IPS DF 6.9 (cell line): ENCODE results near the gene RBBP4.
"Not testable (repeated sequence)": the region's sequence is repeated elsewhere in the genome, so short reads cannot be mapped to it uniquely, and the experiment has no call there.

Experiments
- DNase-seq: peaks from one replicate; pipeline ENCODE4 v3.0.0-alpha.2; 2013; ENCODE audit warnings: low read depth, low spot score
- H3K27ac ChIP-seq: one replicate; pipeline ENCODE4 v1.5.1; 2013; ENCODE audit warnings: low read length, control low read depth
- H3K27me3 ChIP-seq: 2 replicates; pipeline ENCODE4 v1.6.1; 2013; ENCODE audit warnings: mild to moderate bottlenecking, low read length; ENCODE audit not compliant: control insufficient read depth, insufficient read depth
- H3K36me3 ChIP-seq: 2 replicates; pipeline ENCODE4 v1.6.1; 2013; ENCODE audit warnings: low read length; ENCODE audit not compliant: control insufficient read depth, insufficient read depth
- H3K4me1 ChIP-seq: 2 replicates; pipeline ENCODE4 v1.6.1; 2013; ENCODE audit warnings: low read length; ENCODE audit not compliant: control insufficient read depth, insufficient read depth
- H3K4me3 ChIP-seq: 2 replicates; pipeline ENCODE4 v1.5.1; 2013; ENCODE audit warnings: mild to moderate bottlenecking, low read length
- H3K9me3 ChIP-seq: 2 replicates; pipeline ENCODE4 v1.6.1; 2013; ENCODE audit warnings: low read length, inconsistent platforms; ENCODE audit not compliant: control insufficient read depth, insufficient read depth
- WGBS: extraction: QIAGEN DNeasy Blood & Tissue Kit; methylation state at CpG from one replicate; pipeline ENCODE4 v1.1.7; 2013; ENCODE audit warnings: mixed read lengths, missing lambda C conversion rate; ENCODE audit not compliant: insufficient read length, insufficient coverage; 5-methylcytosine and 5-hydroxymethylcytosine counted together

RBBP4 gene

GRCh38 chr1:32639489-32640075 lies 11.4 kb upstream of the RBBP4 start:
- H3K9me3 ChIP-seq = no peaks in the 10 kb centered on the region
- no peaks in the 10 kb centered on the region; the same call in 1 of the 2 replicates for H3K4me1 ChIP-seq
- H3K27me3 ChIP-seq = no peaks in the 10 kb centered on the region
- no peaks in the 10 kb centered on the region for H3K36me3 ChIP-seq
- H3K4me3 ChIP-seq = no peak overlapping the region
- H3K27ac ChIP-seq = no peak overlapping the region
- WGBS = no CpG with 5 or more reads among the region's 1 CpG
- no peak for DNase-seq

DNA sequence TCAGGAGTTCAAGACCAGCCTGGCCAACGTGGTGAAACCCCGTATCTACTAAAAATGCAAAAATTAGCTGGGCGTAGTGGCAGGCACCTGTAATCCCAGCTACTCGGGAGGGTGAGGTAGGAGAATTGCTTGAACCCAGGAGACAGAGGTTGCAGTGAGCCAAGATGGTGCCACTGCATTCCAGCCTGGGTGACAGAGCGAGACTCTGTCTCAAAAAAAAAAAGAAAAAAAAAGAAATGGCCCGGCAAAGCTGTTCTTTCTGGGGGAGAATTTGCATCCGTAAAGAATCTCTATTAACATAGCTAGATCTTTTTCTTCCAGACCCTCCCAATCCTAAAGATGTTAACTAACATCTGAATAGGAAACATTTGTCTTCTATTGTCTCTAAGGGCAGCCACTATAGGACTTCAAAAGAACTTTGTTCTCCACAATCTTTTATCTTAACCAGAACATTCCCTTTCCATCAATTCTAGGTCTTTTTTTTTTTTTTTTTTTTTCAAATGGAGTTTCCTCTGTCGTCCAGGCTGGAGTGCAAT lies 8.6 kb upstream of the RBBP4 start:
- no CpG with 5 or more reads among the region's 8 CpGs for WGBS
- H3K27me3 ChIP-seq, H3K36me3 ChIP-seq, H3K9me3 ChIP-seq, H3K4me3 ChIP-seq, DNase-seq, H3K27ac ChIP-seq, H3K4me1 ChIP-seq: not testable (repeated sequence)

GRCh38 chr1:32644426-32644825 lies 6.6 kb upstream of the RBBP4 start:
- H3K9me3 ChIP-seq = no peaks in the 10 kb centered on the region
- no peak overlapping the region for H3K27ac ChIP-seq
- DNase-seq = no peak
- no CpG with 5 or more reads among the region's 4 CpGs for WGBS
- H3K4me3 ChIP-seq = no peak overlapping the region
- no peaks in the 10 kb centered on the region for H3K27me3 ChIP-seq
- H3K36me3 ChIP-seq = no peaks in the 10 kb centered on the region
- H3K4me1 ChIP-seq = no peaks in the 10 kb centered on the region

GRCh38 chr1:32647308-32648134 lies 3.5 kb upstream of the RBBP4 start:
- H3K9me3 ChIP-seq = no peaks in the 10 kb centered on the region
- H3K4me1 ChIP-seq = no peaks in the 10 kb centered on the region
- no peak overlapping the region for H3K27ac ChIP-seq
- WGBS = no CpG with 5 or more reads among the region's 6 CpGs
- H3K36me3 ChIP-seq = no peaks in the 10 kb centered on the region
- H3K27me3 ChIP-seq = no peaks in the 10 kb centered on the region
- DNase-seq = no peak
- H3K4me3 ChIP-seq = no peak overlapping the region

GRCh38 chr1:32650248-32650751 lies 708 bp upstream of the RBBP4 start, which contains the start of gene ZBTB8OS:
TSS of gene ZBTB8OS (minus strand) at chr1:32650550. CDS start at chr1:32650529, 21 bp downstream.
- WGBS = no CpG with 5 or more reads among the region's 21 CpGs
- H3K9me3 ChIP-seq = no peaks in the 10 kb centered on the region
- peak within 1 kb of the TSS; percentile 78 for H3K4me3 ChIP-seq
- DNase-seq = peak; percentile 68
- H3K36me3 ChIP-seq = peaks cover 6% of the 10 kb centered on the region; the same call in 1 of the 2 replicates
- no peak within 1 kb of the TSS for H3K27ac ChIP-seq
- no peaks in the 10 kb centered on the region for H3K4me1 ChIP-seq
- no peaks in the 10 kb centered on the region for H3K27me3 ChIP-seq

GRCh38 chr1:32651461-32652073 lies 559 bp downstream of the RBBP4 start:
- Histone ChIP-seq H3K4me1 (no peaks in the 10 kb centered on the region), H3K27me3 (no peaks in the 10 kb centered on the region), H3K4me3 (peak overlapping the region; percentile 65), H3K9me3 (no peaks in the 10 kb centered on the region), H3K27ac (no peak overlapping the region), H3K36me3 (peaks cover 6% of the 10 kb centered on the region; the same call in 1 of the 2 replicates)
- DNase-seq = no peak
- no CpG with 5 or more reads among the region's 43 CpGs for WGBS

DNA sequence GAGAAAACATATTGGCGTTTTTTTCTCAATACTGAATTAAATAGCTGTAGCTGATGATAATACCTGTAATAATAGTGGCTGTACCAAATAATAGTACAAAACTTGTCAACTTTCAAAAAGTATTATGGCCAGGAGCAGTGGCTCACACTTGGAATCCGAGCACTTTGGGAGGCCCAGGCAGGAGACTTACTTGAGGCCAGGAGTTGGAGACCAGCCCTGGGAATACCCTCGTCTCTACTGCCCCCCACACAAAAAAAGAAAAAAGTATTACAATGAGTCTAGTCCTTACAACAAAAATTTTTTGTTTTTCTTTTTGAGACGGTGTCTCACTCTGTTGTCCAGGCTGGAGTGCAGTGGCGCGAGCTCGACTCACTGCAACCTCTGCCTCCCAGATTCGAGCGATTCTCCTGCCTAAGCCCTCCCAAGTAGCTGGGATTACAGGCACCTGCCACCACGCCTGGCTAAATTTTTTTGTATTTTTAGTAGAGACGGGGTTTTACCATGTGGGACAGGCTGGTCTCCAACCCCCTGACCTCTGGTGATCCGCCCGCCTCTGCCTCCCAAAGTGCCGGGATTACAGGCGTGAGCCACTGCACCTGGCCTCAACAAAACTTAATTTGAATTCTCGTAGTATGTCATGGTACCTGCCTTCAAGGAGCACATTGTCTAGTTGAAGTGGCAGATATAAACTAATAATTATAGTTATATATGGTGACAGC lies 1.4 kb downstream of the RBBP4 start:
- H3K4me1 ChIP-seq = no peaks in the 10 kb centered on the region
- no CpG with 5 or more reads among the region's 16 CpGs for WGBS
- no peak overlapping the region; the same call in 1 of the 2 replicates for H3K4me3 ChIP-seq
- H3K9me3 ChIP-seq = no peaks in the 10 kb centered on the region
- DNase-seq = no peak
- no peaks in the 10 kb centered on the region for H3K27me3 ChIP-seq
- peaks cover 9% of the 10 kb centered on the region; the same call in 1 of the 2 replicates for H3K36me3 ChIP-seq
- no peak overlapping the region for H3K27ac ChIP-seq

DNA sequence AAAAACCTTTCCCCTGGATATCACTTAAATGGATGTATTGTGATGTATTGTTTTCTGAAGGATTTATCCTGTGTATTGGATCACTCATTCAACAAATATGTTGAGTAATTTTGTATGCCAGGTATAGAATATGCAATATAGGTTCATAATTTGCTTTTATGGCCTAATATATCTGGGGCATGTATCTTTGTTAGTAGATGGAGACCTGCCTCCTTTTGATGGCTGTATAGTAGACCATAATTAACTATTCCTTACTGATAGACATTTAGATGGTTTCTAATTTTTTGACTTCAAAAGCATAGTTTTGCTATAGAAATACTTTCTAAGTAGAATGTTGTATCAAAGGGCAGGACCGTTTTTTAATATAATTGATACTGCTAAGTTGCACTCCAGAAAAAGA lies 8.6 kb downstream of the RBBP4 start:
- WGBS = no CpG with 5 or more reads among the region's 1 CpG
- no peak for DNase-seq
- Histone ChIP-seq H3K9me3 (no peaks in the 10 kb centered on the region), H3K4me1 (no peaks in the 10 kb centered on the region), H3K4me3 (no peak overlapping the region), H3K36me3 (peaks cover 25% of the 10 kb centered on the region), H3K27me3 (no peaks in the 10 kb centered on the region), H3K27ac (no peak overlapping the region)

GRCh38 chr1:32665915-32666314 lies 14.9 kb downstream of the RBBP4 start:
- Histone ChIP-seq H3K27me3 (no peaks in the 10 kb centered on the region), H3K36me3 (peaks cover 28% of the 10 kb centered on the region), H3K4me3 (no peak overlapping the region), H3K9me3 (no peaks in the 10 kb centered on the region), H3K4me1 (no peaks in the 10 kb centered on the region), H3K27ac (no peak overlapping the region)
- no peak for DNase-seq
- WGBS = no CpG with 5 or more reads among the region's 1 CpG
